Progenitor cell of endocrine pancreas (in vitro differentiated cells): ENCODE results near the gene GPR37L1. TPM values are rescaled to one million over a fixed set of nuclear protein-coding genes. Genes with fewer than 3 reads are reported as not detected.
A peak's percentile ranks its signal among the peaks of the same experiment; 100 is the strongest.

Experiments used
- DNase-seq: peaks from one replicate; pipeline ENCODE4 v3.0.0; 2021; ENCODE audit warnings: low spot score; ENCODE audit not compliant: unreplicated experiment
- H3K27ac Mint-ChIP-seq: 2 replicates; pipeline ENCODE4 v1.8.0; 2021; ENCODE audit warnings: mild to moderate bottlenecking, moderate library complexity, mixed read lengths
- H3K27me3 Mint-ChIP-seq: 2 replicates; pipeline ENCODE4 v1.8.0; 2021; ENCODE audit warnings: mixed read lengths
- H3K36me3 Mint-ChIP-seq: 2 replicates; pipeline ENCODE4 v1.8.0; 2022; ENCODE audit warnings: mixed read lengths; ENCODE audit not compliant: insufficient read depth
- H3K4me1 Mint-ChIP-seq: 2 replicates; pipeline ENCODE4 v1.8.0; 2021; ENCODE audit warnings: low read depth, mixed read lengths
- H3K4me3 Mint-ChIP-seq: 2 replicates; pipeline ENCODE4 v1.8.0; 2021; ENCODE audit warnings: low read depth, mild to moderate bottlenecking, moderate library complexity, mixed read lengths
- H3K9me3 Mint-ChIP-seq: 2 replicates; pipeline ENCODE4 v1.8.0; 2021; ENCODE audit warnings: low read depth, mixed read lengths
- CTCF ChIP-seq: fragments of 200-600 bp; sonication (generic); IDR thresholded peaks from one replicate; pipeline ENCODE4 v1.5.0; 2021; ENCODE audit warnings: antibody characterized with exemption, mild to moderate bottlenecking; ENCODE audit not compliant: unreplicated experiment
- long read RNA-seq: library from polyadenylated mRNA; unstranded; transcript quantifications from one replicate; pipeline ENCODE4 v2.0.0, GENCODE V29; 2020
- total RNA-seq: library from RNA; stranded (reverse); gene quantifications from 2 replicates; pipeline ENCODE4 v1.2.1, GENCODE V29; 2021

The GPR37L1 gene
- total RNA-seq, result 0.04 TPM in 1 of 2 replicates, not detected in the other
- long read RNA-seq, result 0 reads

GRCh38 chr1:202122639-202123335 is at the start of gene GPR37L1:
GPR37L1 (plus strand) TSS chr1:202122917; CDS start chr1:202122964, 47 bp downstream.
- H3K27me3 Mint-ChIP-seq, result peaks cover 20% of the 10 kb centered on the region
- no peak within 1 kb of the TSS for H3K4me3 Mint-ChIP-seq
- peak; percentile 38 for DNase-seq
- no peak within 1 kb of the TSS for H3K27ac Mint-ChIP-seq
- peak; percentile 64 for TF ChIP-seq CTCF
- H3K9me3 Mint-ChIP-seq, result no peaks in the 10 kb centered on the region
- H3K4me1 Mint-ChIP-seq, result no peaks in the 10 kb centered on the region
- no peaks in the 10 kb centered on the region for H3K36me3 Mint-ChIP-seq

GRCh38 chr1:202073206-202073605 is 49.5 kb upstream of the GPR37L1 start:
- Mint-ChIP-seq H3K36me3 (no peaks in the 10 kb centered on the region), H3K4me3 (no peak overlapping the region), H3K27me3 (no peaks in the 10 kb centered on the region), H3K4me1 (peaks cover 49% of the 10 kb centered on the region), H3K9me3 (no peaks in the 10 kb centered on the region), H3K27ac (peak overlapping the region; percentile 44)
- TF ChIP-seq CTCF, result no peak
- DNase-seq, result no peak

- Mint-ChIP-seq H3K4me3 (peak overlapping the region; percentile 47), H3K36me3 (no peaks in the 10 kb centered on the region), H3K27ac (peak overlapping the region; percentile 87), H3K4me1 (peaks cover 38% of the 10 kb centered on the region), H3K27me3 (no peaks in the 10 kb centered on the region), H3K9me3 (no peaks in the 10 kb centered on the region)
- TF ChIP-seq CTCF, result no peak
- DNase-seq, result no peak
Measured at GRCh38 chr1:202074985-202075384, 47.7 kb upstream of the GPR37L1 start.

GRCh38 chr1:202075389-202075788 is 47.3 kb upstream of the GPR37L1 start:
- Mint-ChIP-seq H3K27me3 (no peaks in the 10 kb centered on the region), H3K4me3 (peak overlapping the region; percentile 47), H3K4me1 (peaks cover 36% of the 10 kb centered on the region), H3K27ac (peak overlapping the region; percentile 87), H3K36me3 (no peaks in the 10 kb centered on the region), H3K9me3 (no peaks in the 10 kb centered on the region)
- DNase-seq, result no peak
- TF ChIP-seq CTCF, result no peak

GRCh38 chr1:202076050-202076511 is 46.6 kb upstream of the GPR37L1 start:
- Mint-ChIP-seq H3K27ac (peak overlapping the region; percentile 47), H3K4me3 (no peak overlapping the region), H3K36me3 (no peaks in the 10 kb centered on the region), H3K27me3 (no peaks in the 10 kb centered on the region), H3K4me1 (peaks cover 31% of the 10 kb centered on the region), H3K9me3 (no peaks in the 10 kb centered on the region)
- TF ChIP-seq CTCF, result no peak
- DNase-seq, result no peak
